ENCODE measurements around the gene DNAH6. TPM values are rescaled to one million over a fixed set of nuclear protein-coding genes. Genes with fewer than 3 reads are reported as not detected.

DNAH6 gene
- total RNA-seq, 1 experiment from 2014 or later, result 1.6 TPM

DNA sequence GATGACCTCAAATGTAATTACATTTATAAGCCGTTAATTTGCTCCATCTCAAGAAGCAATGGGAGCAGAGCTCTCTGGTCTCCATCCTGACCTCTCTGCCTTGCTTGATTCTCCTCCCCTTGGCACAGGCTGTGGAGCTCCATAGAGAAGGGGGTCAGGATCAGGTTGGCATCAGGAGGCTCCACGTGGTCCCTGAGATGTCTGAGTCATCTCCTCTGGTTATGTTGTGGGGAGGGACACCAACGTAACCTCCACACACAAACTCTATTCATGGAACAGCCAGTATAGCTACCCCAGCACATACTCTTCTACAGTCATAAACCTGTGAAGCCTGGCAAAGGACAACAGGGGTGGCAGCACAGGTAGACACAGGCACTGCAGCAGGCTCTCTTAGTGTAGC is 335.6 kb downstream of the DNAH6 start:
- Histone ChIP-seq H3K9me3 (ENCODE audit: control insufficient read depth in 1 of 2, insufficient read depth in 1 of 2, low read depth in 1 of 2, low read length in 2 of 2) (0 out of 4 replicates have a peak, but pooled peaks cover 0 to 3% of the 10 kb centered on the region in 2 experiments), H2AFZ (ENCODE audit: low read depth, low read length, poor library complexity, severe bottlenecking) (no peak overlapping the region), H3K4me3 (replicated peaks in 1 of 2; ENCODE audit: low read depth in 1 of 2, low read length in 2 of 2) (no peak overlapping the region), H3K36me3 (ENCODE audit: control insufficient read depth in 1 of 2, insufficient read depth in 2 of 2, low read length in 2 of 2) (no peaks in the 10 kb centered on the region), H3K79me2 (ENCODE audit: insufficient read depth, low read length) (no peaks in the 10 kb centered on the region), H3K27me3 (ENCODE audit: insufficient read depth, low read length) (no peaks in the 10 kb centered on the region), H3K9ac (ENCODE audit: low read length) (no peak overlapping the region), H3K9me2 (ENCODE audit: insufficient read depth) (no peaks in the 10 kb centered on the region; the same call in 1 of the 2 replicates), H3K27ac (ENCODE audit: low read depth, low read length) (no peak overlapping the region), H3K4me1 (ENCODE audit: control insufficient read depth in 1 of 2, insufficient read depth in 2 of 2, low read length in 2 of 2) (no peaks in the 10 kb centered on the region; a peak in 1 of 4 replicates), H3K4me2 (ENCODE audit: low read length) (no peak overlapping the region), H4K20me1 (ENCODE audit: insufficient read depth) (no peaks in the 10 kb centered on the region)
- ChIA-PET RAD21 (ENCODE audit: low non-redundant PET in 1 of 2, low total read pairs in 2 of 2, uncharacterized antibody in 2 of 2, unreplicated experiment in 2 of 2) (no interaction called here), POLR2A (no interaction called here), CTCF (no interaction called here)
- TF ChIP-seq YY1 (IDR thresholded peaks at IDR 0.05; ENCODE audit: extremely low read depth, insufficient replicate concordance, low read depth, low read length) (no peak), POLR2AphosphoS5 (IDR thresholded peaks at IDR 0.05; ENCODE audit: low read depth, low read length) (no peak), SRF (IDR thresholded peaks at IDR 0.05; ENCODE audit: low read depth) (no peak), EZH2 (IDR thresholded peaks at IDR 0.05) (no peak), FOSL1 (IDR thresholded peaks at IDR 0.05; ENCODE audit: low read depth) (no peak), JUND (IDR thresholded peaks at IDR 0.05) (no peak), SP1 (IDR thresholded peaks at IDR 0.05; ENCODE audit: low read depth) (no peak), CEBPB (IDR thresholded peaks at IDR 0.05; ENCODE audit: low read depth) (no peak), ZNF274 (IDR thresholded peaks at IDR 0.05; ENCODE audit: low read depth, low read length) (no peak)
- TF ChIP-seq, protein P1, sequence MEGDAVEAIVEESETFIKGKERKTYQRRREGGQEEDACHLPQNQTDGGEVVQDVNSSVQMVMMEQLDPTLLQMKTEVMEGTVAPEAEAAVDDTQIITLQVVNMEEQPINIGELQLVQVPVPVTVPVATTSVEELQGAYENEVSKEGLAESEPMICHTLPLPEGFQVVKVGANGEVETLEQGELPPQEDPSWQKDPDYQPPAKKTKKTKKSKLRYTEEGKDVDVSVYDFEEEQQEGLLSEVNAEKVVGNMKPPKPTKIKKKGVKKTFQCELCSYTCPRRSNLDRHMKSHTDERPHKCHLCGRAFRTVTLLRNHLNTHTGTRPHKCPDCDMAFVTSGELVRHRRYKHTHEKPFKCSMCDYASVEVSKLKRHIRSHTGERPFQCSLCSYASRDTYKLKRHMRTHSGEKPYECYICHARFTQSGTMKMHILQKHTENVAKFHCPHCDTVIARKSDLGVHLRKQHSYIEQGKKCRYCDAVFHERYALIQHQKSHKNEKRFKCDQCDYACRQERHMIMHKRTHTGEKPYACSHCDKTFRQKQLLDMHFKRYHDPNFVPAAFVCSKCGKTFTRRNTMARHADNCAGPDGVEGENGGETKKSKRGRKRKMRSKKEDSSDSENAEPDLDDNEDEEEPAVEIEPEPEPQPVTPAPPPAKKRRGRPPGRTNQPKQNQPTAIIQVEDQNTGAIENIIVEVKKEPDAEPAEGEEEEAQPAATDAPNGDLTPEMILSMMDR (IDR thresholded peaks at IDR 0.05 in 2 of 3, conservative IDR thresholded peaks at IDR 0.05 in 1 of 3; ENCODE audit: borderline replicate concordance in 1 of 3, insufficient read depth in 1 of 3, low read depth in 2 of 3, low read length in 2 of 3), result no peak
- DNase-seq (ENCODE audit: low read depth, low spot score), result no peak
- intact Hi-C loops (cut with micrococcal nuclease), result no loop called here
- BruUV-seq (replicated peaks), result no TSS peak
- no peak for ATAC-seq
